Hepatocyte (in vitro differentiated cells): ENCODE measurements around the gene AK5. TPM values are rescaled to one million over a fixed set of nuclear protein-coding genes. Genes with fewer than 3 reads are reported as not detected.
"Not testable (repeated sequence)": the region's sequence is repeated elsewhere in the genome, so short reads cannot be mapped to it uniquely, and the experiment has no call there.

ENCODE experiments used
- DNase-seq: peaks from one replicate; pipeline ENCODE4 v3.0.0-alpha.2; 2016; ENCODE audit warnings: low spot score
- H2AFZ ChIP-seq: fragments of 200-600 bp; sonication (generic); 2 replicates; pipeline ENCODE4 v1.6.0; 2016; ENCODE audit warnings: antibody characterized with exemption, mild to moderate bottlenecking
- H3K27ac ChIP-seq: fragments of 200-600 bp; sonication (generic); 2 replicates; pipeline ENCODE4 v1.5.1; 2016; ENCODE audit warnings: mild to moderate bottlenecking
- H3K27me3 ChIP-seq: fragments of 200-600 bp; sonication (generic); 2 replicates; pipeline ENCODE4 v1.6.1; 2016
- H3K36me3 ChIP-seq: fragments of 200-600 bp; sonication (generic); replicated peaks from 2 replicates; pipeline ENCODE4 v1.5.1; 2016; ENCODE audit warnings: low read depth; ENCODE audit not compliant: insufficient read depth
- H3K4me1 ChIP-seq: fragments of 200-600 bp; sonication (generic); 2 replicates; pipeline ENCODE4 v1.5.1; 2016; ENCODE audit warnings: mild to moderate bottlenecking, moderate library complexity; ENCODE audit not compliant: insufficient read depth
- H3K4me2 ChIP-seq: fragments of 200-600 bp; sonication (generic); 2 replicates; pipeline ENCODE4 v1.6.0; 2016
- H3K4me3 ChIP-seq: fragments of 200-600 bp; sonication (generic); 2 replicates; pipeline ENCODE4 v1.5.1; 2016; ENCODE audit warnings: mild to moderate bottlenecking
- H3K79me2 ChIP-seq: fragments of 200-600 bp; sonication (generic); 2 replicates; pipeline ENCODE4 v1.6.0; 2017; ENCODE audit warnings: mild to moderate bottlenecking
- H3K9me2 ChIP-seq: fragments of 200-600 bp; sonication (generic); replicated peaks from 2 replicates; pipeline ENCODE4 v1.6.0; 2017; ENCODE audit warnings: mild to moderate bottlenecking; ENCODE audit not compliant: insufficient read depth
- H3K9me3 ChIP-seq: fragments of 200-600 bp; sonication (generic); 2 replicates; pipeline ENCODE4 v1.5.1; 2016; ENCODE audit warnings: low read depth, mild to moderate bottlenecking
- H4K20me1 ChIP-seq: fragments of 200-600 bp; sonication (generic); 2 replicates; pipeline ENCODE4 v1.6.0; 2016; ENCODE audit warnings: mild to moderate bottlenecking; ENCODE audit not compliant: insufficient read depth, poor library complexity, severe bottlenecking
- CTCF ChIP-seq: fragments of 200-600 bp; sonication (generic); IDR thresholded peaks from 2 replicates; pipeline ENCODE4 v1.5.1; 2016; ENCODE audit warnings: antibody characterized with exemption, mild to moderate bottlenecking; ENCODE audit not compliant: poor library complexity
- EZH2 ChIP-seq: fragments of 200-600 bp; sonication (generic); IDR thresholded peaks from 2 replicates; pipeline ENCODE4 v1.6.1; 2016; ENCODE audit warnings: antibody characterized with exemption, mild to moderate bottlenecking, borderline replicate concordance
- EZH2phosphoT487 ChIP-seq: fragments of 200-600 bp; sonication (generic); IDR thresholded peaks from one replicate; pipeline ENCODE4 v1.6.1; 2018; ENCODE audit warnings: antibody characterized with exemption, mild to moderate bottlenecking, low read depth, moderate library complexity; ENCODE audit not compliant: unreplicated experiment, severe bottlenecking
- WGBS: methylation state at CpG from one replicate; pipeline ENCODE4 v1.1.6; 2016; ENCODE audit warnings: low lambda C conversion rate; ENCODE audit errors: missing lambda C conversion rate; 5-methylcytosine and 5-hydroxymethylcytosine counted together
- polyA plus RNA-seq: library from polyadenylated mRNA; unstranded; fragments of >200 nt; fragmentation: Nextera tagmentation; extraction: Ambion mirVana; gene quantifications from 2 replicates; pipeline ENCODE4 v1.2.1, GENCODE V29; 2016
- total RNA-seq: library from RNA; depleted of rRNA; stranded (reverse); fragments of >200 nt; gene quantifications from 2 replicates; pipeline ENCODE4 v1.2.3, GENCODE V29; 2014

AK5 gene
- total and polyA plus RNA-seq, 2 experiments from 2014 or later, result 0.05 TPM; not detected in 1

GRCh38 chr1:77524038-77524437 lies 242.2 kb downstream of the AK5 start:
- Histone ChIP-seq H4K20me1 (no peaks in the 10 kb centered on the region), H3K9me3 (no peaks in the 10 kb centered on the region), H3K4me1 (no peaks in the 10 kb centered on the region), H2AFZ (no peak overlapping the region), H3K27me3 (no peaks in the 10 kb centered on the region), H3K79me2 (no peaks in the 10 kb centered on the region), H3K4me2 (no peak overlapping the region), H3K27ac (no peak overlapping the region), H3K4me3 (no peak overlapping the region), H3K9me2 (no peaks in the 10 kb centered on the region), H3K36me3 (no peaks in the 10 kb centered on the region)
- 97% methylated on average over 3 of the region's 3 CpGs for WGBS
- TF ChIP-seq CTCF, result no peak
- no peak for TF ChIP-seq EZH2
- no peak for TF ChIP-seq EZH2phosphoT487
- DNase-seq, result no peak

DNA sequence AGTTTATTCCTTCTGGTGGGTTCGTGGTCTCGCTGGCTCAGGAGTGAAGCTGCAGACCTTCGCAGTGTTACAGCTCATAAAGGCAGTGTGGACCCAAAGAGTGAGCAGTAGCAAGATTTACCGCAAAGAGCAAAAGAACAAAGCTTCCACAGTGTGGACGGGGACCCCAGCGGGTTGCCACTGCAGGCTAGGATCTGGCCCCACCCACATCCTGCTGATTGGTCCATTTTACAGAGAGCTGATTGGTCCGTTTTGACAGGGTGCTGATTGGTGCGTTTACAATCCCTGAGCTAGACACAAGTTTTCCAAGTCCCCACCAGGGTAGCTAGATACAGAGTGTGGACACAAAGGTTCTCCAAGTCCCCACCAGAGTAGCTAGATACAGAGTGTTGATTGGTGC lies 249.3 kb downstream of the AK5 start:
- H3K9me3 ChIP-seq, DNase-seq, H3K4me3 ChIP-seq, H3K79me2 ChIP-seq, H3K9me2 ChIP-seq, H3K36me3 ChIP-seq, H3K4me2 ChIP-seq, H2AFZ ChIP-seq, H4K20me1 ChIP-seq, H3K4me1 ChIP-seq, H3K27me3 ChIP-seq, H3K27ac ChIP-seq: not testable (repeated sequence)
- WGBS, result 98% methylated on average over 8 of the region's 8 CpGs

- not testable (repeated sequence) for H3K9me3 ChIP-seq, DNase-seq, H3K79me2 ChIP-seq, H3K4me1 ChIP-seq, H3K4me2 ChIP-seq, H4K20me1 ChIP-seq, H3K4me3 ChIP-seq, H3K9me2 ChIP-seq, H2AFZ ChIP-seq, H3K36me3 ChIP-seq, H3K27me3 ChIP-seq, H3K27ac ChIP-seq
- WGBS, result over 99% methylated on average over 33 of the region's 49 CpGs
These were observed 249.9 kb downstream of the AK5 start for GRCh38 chr1:77531596-77532280.

GRCh38 chr1:77532641-77533040 lies 250.8 kb downstream of the AK5 start:
- H3K79me2 ChIP-seq, result no peaks in the 10 kb centered on the region
- H3K27me3 ChIP-seq, result no peaks in the 10 kb centered on the region
- H4K20me1 ChIP-seq, result no peaks in the 10 kb centered on the region
- no peaks in the 10 kb centered on the region for H3K9me2 ChIP-seq
- H3K4me1 ChIP-seq, result no peaks in the 10 kb centered on the region
- no peak overlapping the region for H3K27ac ChIP-seq
- DNase-seq, result no peak
- TF ChIP-seq EZH2phosphoT487 (no peak), EZH2 (no peak), CTCF (no peak)
- no peak overlapping the region for H3K4me2 ChIP-seq
- no peak overlapping the region for H2AFZ ChIP-seq
- 96% methylated on average over 4 of the region's 4 CpGs for WGBS
- H3K36me3 ChIP-seq, result no peaks in the 10 kb centered on the region
- H3K4me3 ChIP-seq, result no peak overlapping the region
- no peaks in the 10 kb centered on the region for H3K9me3 ChIP-seq
